RWPE1 (cell line): ENCODE data around the gene INHBC.

ENCODE experiments used
- CTCF ChIA-PET: fragments of 350-600 bp; sonication (Branson Sonifier 250); formaldehyde crosslinking; extraction: SDS; loops from one replicate; lab custom pipeline; 2021; lab: Yijun Ruan, JAX
- POLR2A ChIA-PET: fragments of 400-600 bp; formaldehyde crosslinking; extraction: SDS; loops from one replicate; lab custom pipeline; 2020; ENCODE audit warnings: antibody characterized with exemption; ENCODE audit not compliant: low non-redundant PET; lab: Yijun Ruan, JAX
- DNase-seq: peaks from one replicate; pipeline ENCODE4 v3.0.0; 2012; ENCODE audit warnings: low spot score
- H3K27ac ChIP-seq: fragments of 450-650 bp; 2 replicates; pipeline ENCODE4 v1.5.1; 2017
- CTCF ChIP-seq: fragments of 450-650 bp; conservative IDR thresholded peaks from 2 replicates; pipeline ENCODE4 v1.5.1; 2017; ENCODE audit warnings: low read depth, mild to moderate bottlenecking

The INHBC gene

DNA sequence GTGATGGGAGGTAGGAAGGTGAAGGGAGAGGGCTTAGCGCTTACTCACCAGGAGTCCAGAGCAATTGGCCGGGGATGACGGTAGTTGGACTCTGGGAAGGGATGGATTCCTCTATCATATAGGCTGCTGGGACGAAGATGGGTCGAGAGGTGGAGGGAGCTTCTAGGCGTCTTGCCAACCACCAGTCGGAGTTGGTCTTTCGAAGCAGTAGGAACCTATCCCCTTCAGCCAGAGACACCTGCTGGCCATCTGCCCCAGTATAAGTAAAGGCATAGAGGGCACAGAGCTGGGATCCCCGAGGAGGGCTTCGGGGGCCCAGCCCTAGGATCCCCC, 44.4 kb downstream of the INHBC start:
- TF ChIP-seq CTCF: no peak
- CTCF ChIA-PET: no interaction called here
- no peak overlapping the region for H3K27ac ChIP-seq
- POLR2A ChIA-PET: no interaction called here
- DNase-seq: no peak

- POLR2A ChIA-PET: no interaction called here
- H3K27ac ChIP-seq: no peak within 1 kb of the TSS
- no peak for TF ChIP-seq CTCF
- CTCF ChIA-PET: interaction anchor here (1.0 kb wide), 1 partner anchor 27 kb away, joined by 4 read pairs; no protein-coding TSS in a partner anchor
- DNase-seq: no peak
Measured at GRCh38 chr12:57479376-57480115, 45.0 kb downstream of the INHBC start, which contains the start of gene ARHGAP9. ARHGAP9 (minus strand) TSS chr12:57479866; CDS start chr12:57479406, 460 bp downstream.

- TF ChIP-seq CTCF: no peak
- DNase-seq: no peak
- POLR2A ChIA-PET: no interaction called here
- no peak overlapping the region for H3K27ac ChIP-seq
- CTCF ChIA-PET: interaction anchor here (0.6 kb wide), 1 partner anchor 151 kb away, joined by 3 read pairs; the partner anchor contains the start of gene B4GALNT1
Measured at GRCh38 chr12:57481671-57482070, 47.1 kb downstream of the INHBC start.

GRCh38 chr12:57483466-57483865, 48.9 kb downstream of the INHBC start:
- POLR2A ChIA-PET: no interaction called here
- CTCF ChIA-PET: no interaction called here
- DNase-seq: no peak
- H3K27ac ChIP-seq: no peak overlapping the region
- TF ChIP-seq CTCF: no peak

DNA sequence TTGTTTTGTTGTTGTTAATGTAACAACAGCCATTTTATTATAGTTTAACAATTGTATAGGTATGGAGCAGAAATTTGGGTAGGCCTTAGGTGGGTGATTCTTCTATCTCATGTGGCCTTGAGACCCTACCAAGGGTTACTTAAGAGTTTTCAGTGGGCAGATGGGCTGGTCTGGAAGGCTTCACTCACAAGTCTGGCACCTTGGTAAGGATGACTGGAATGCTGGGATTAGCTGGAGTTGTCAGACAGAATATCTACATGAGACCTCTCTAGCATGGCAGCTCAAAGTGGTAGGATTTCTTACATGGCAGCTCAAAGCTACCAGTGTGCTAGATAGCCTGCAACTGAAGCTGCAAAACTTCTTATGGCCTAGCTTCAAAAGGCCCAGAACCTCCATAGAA, 51.1 kb downstream of the INHBC start:
- H3K27ac ChIP-seq: no peak overlapping the region
- DNase-seq: no peak
- TF ChIP-seq CTCF: no peak
- CTCF ChIA-PET: no interaction called here
- POLR2A ChIA-PET: no interaction called here

GRCh38 chr12:57487055-57487596, 52.5 kb downstream of the INHBC start:
- ChIA-PET POLR2A (no interaction called here), CTCF (interaction anchor here (0.6 kb wide), 2 partner anchors 75 to 209 kb away, joined by 3 to 4 read pairs; no protein-coding TSS in a partner anchor)
- TF ChIP-seq CTCF: no peak
- peak overlapping the region; percentile 79 for H3K27ac ChIP-seq
- no peak for DNase-seq
